Kidney (tissue), 14 donors: Measurements from ENCODE around the gene RASAL1. TPM values are rescaled to one million over a fixed set of nuclear protein-coding genes. Genes with fewer than 3 reads are reported as not detected.

ENCODE experiments used
- DNase-seq, 5 donors: peaks; one replicate each; pipeline ENCODE4 v3.0.0-alpha.2; 2013 to 2020
- FAIRE-seq: peaks from 2 replicates; lab custom pipeline; 2012; peaks lifted over from hg19 to GRCh38; lab: Jason Lieb, UNC
- H3K27ac ChIP-seq, 2 donors: one replicate each; pipeline ENCODE4 v1.7.0; 2013; ENCODE audit warnings: low read depth in 2 of 2, low read length in 2 of 2, inconsistent platforms in 1 of 2
- H3K27me3 ChIP-seq: one replicate; pipeline ENCODE4 v1.7.1; 2013; ENCODE audit warnings: low read length, inconsistent platforms; ENCODE audit not compliant: control insufficient read depth, insufficient read depth
- H3K36me3 ChIP-seq, 3 donors: one replicate each; pipeline versions ENCODE4 v1.7.0 to v1.7.1; 2013; ENCODE audit warnings: low read length in 3 of 3, control low read depth in 1 of 3, inconsistent platforms in 1 of 3; ENCODE audit not compliant: insufficient read depth in 3 of 3, control insufficient read depth in 2 of 3
- H3K4me1 ChIP-seq, 3 donors: one replicate each; pipeline versions ENCODE4 v1.7.0 to v1.7.1; 2013; ENCODE audit warnings: low read length in 3 of 3, inconsistent platforms in 1 of 3, low read depth in 1 of 3; ENCODE audit not compliant: control insufficient read depth in 2 of 3, insufficient read depth in 2 of 3
- H3K4me3 ChIP-seq, 3 donors: one replicate each; pipeline versions ENCODE4 v1.7.0 to v1.8.1; 2013; ENCODE audit warnings: low read length in 3 of 3, control low read depth in 1 of 3, inconsistent platforms in 1 of 3
- H3K9ac ChIP-seq, 3 donors: one replicate each; pipeline versions ENCODE4 v1.7.0 to v1.7.1; 2013; ENCODE audit warnings: low read length in 3 of 3, control low read depth in 1 of 3, inconsistent platforms in 1 of 3
- H3K9me3 ChIP-seq, 3 donors: one replicate each; pipeline versions ENCODE4 v1.7.0 to v1.7.1; 2013; ENCODE audit warnings: low read length in 3 of 3, control low read depth in 1 of 3, inconsistent platforms in 1 of 3; ENCODE audit not compliant: control insufficient read depth in 2 of 3, insufficient read depth in 1 of 3
- CTCF ChIP-seq: IDR thresholded peaks from 3 replicates; pipeline ENCODE4 v1.5.1; 2012; ENCODE audit warnings: mild to moderate bottlenecking, moderate library complexity, borderline replicate concordance; ENCODE audit not compliant: insufficient read depth; ENCODE audit errors: extremely low read depth
- intact Hi-C: fragments of 100-400 bp; cut with DNase I; formaldehyde crosslinking; loops from one replicate; pipeline ENCODE4 v1.11.1; 2022
- polyA plus RNA-seq: library from polyadenylated mRNA; stranded (reverse); fragments of 350-450 nt; fragmentation: Illumina TruSeq; extraction: RNeasy Lipid Tissue Mini Kit (QIAGEN cat#74804); gene quantifications from one replicate; pipeline ENCODE4 v1.2.3, GENCODE V29; 2014; ENCODE audit warnings: low read depth, low replicate concordance; ENCODE audit not compliant: insufficient read depth
- total RNA-seq: library from RNA; stranded (reverse); fragmentation: NEBNext Ultra II Directional; extraction: Animal tissue kit (Norgen Biotek cat#: 25700); gene quantifications from one replicate; pipeline ENCODE4 v1.2.1, GENCODE V29; 2021
- donor health status: control.
- donor health status: control.
- donor health status: control.
- donor health status: control.
- donor health status: control.
- donor health status: DM: yes; HTN: yes; CAD: no.
- donor health status: Normal renal cell carcinoma (clear cell type).

Gene RASAL1
- total and polyA plus RNA-seq, 2 donors from 2014 or later = 23.5 to 58.3 TPM

GRCh38 chr12:113136128-113136989, 798 bp upstream of the RASAL1 start:
- H3K36me3 ChIP-seq = no peaks in the 10 kb centered on the region
- no peaks in the 10 kb centered on the region for H3K9me3 ChIP-seq
- H3K4me3 ChIP-seq = no peak overlapping the region
- peaks cover 0 to 10% (median 9%) of the 10 kb centered on the region in 3 donors for H3K4me1 ChIP-seq
- DNase-seq = peak in 4 of 5 donors; percentile 44 to 72 (median 58)
- no peak for FAIRE-seq
- no peaks in the 10 kb centered on the region for H3K27me3 ChIP-seq
- intact Hi-C loops = no loop called here
- no peak for TF ChIP-seq CTCF
- H3K9ac ChIP-seq = no peak overlapping the region
- peak overlapping the region; percentile 75 to 76 for H3K27ac ChIP-seq

GRCh38 chr12:113134521-113134951, 1.0 kb downstream of the RASAL1 start:
- no peak for FAIRE-seq
- Histone ChIP-seq H3K27me3 (no peaks in the 10 kb centered on the region), H3K4me3 (peak overlapping the region in 2 of 3 donors; percentile 45 to 53), H3K9me3 (no peaks in the 10 kb centered on the region), H3K4me1 (peaks cover 0 to 10% (median 9%) of the 10 kb centered on the region in 3 donors), H3K27ac (peak overlapping the region; percentile 22 to 65), H3K36me3 (no peaks in the 10 kb centered on the region), H3K9ac (peak overlapping the region in 2 of 3 donors; percentile 16 to 51)
- DNase-seq = no peak
- intact Hi-C loops = no loop called here
- no peak for TF ChIP-seq CTCF

GRCh38 chr12:113134071-113134470, 1.5 kb downstream of the RASAL1 start:
- Histone ChIP-seq H3K9ac (peak overlapping the region in 1 of 3 donors; percentile 51), H3K36me3 (no peaks in the 10 kb centered on the region), H3K9me3 (no peaks in the 10 kb centered on the region), H3K27me3 (no peaks in the 10 kb centered on the region), H3K4me3 (peak overlapping the region in 2 of 3 donors; percentile 45 to 53), H3K4me1 (peaks cover 0 to 10% (median 9%) of the 10 kb centered on the region in 3 donors), H3K27ac (peak overlapping the region; percentile 2 to 22)
- intact Hi-C loops = no loop called here
- no peak for TF ChIP-seq CTCF
- FAIRE-seq (no peak), DNase-seq (no peak)
